EL (cell line): Measurements from ENCODE around the gene NPSR1.

Experiments
- DNase-seq: peaks from one replicate; pipeline ENCODE4 v3.0.0-alpha.2; 2016

NPSR1 gene

DNA sequence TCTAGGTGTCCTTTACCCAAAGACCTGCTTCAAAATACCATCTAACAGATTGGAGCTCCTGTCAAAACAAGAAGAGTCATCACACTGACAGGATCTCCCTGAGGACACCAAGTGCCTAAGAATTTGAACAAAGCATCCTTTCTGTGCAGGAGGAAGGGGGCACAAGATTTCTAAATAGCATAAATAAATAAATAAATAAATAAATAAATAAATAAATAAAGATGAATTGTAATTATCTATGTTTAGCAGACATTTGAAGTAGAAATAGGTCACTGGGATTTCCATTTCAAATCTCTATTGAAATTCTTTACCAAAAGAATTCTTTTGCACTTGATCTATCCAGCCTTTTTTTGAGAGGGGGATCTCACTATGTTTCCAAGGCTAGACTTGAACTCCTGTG lies 65.3 kb downstream of the NPSR1 start:
- no peak for DNase-seq

DNA sequence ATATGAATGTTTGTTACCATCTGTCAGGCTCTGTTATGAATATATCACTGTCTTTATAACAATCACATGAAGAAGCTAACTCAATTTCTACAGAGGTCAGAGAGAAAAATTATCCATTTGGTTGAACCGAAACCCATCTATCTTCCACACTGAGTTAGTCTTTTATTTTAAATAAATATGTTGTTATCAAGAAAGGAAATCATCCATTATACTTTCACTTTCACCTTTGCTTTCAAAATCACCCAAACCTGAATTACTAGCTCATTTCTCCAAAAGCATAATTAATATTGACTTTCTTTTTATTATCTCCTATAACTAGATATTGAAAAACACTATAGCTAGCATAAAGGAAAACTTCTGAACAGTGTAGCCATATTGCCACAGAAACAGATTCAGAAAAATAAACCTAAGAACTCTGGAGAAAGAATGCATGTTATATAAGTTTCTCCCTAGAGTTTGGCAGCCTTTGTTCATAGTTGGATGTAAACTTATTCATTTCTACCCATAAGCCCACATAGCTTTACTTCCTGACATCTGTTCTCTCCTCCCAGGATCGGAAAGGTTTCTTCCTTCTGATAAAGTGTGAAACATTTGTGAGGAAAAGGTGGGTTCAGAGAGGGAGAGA lies 66.0 kb downstream of the NPSR1 start:
- no peak for DNase-seq

DNA sequence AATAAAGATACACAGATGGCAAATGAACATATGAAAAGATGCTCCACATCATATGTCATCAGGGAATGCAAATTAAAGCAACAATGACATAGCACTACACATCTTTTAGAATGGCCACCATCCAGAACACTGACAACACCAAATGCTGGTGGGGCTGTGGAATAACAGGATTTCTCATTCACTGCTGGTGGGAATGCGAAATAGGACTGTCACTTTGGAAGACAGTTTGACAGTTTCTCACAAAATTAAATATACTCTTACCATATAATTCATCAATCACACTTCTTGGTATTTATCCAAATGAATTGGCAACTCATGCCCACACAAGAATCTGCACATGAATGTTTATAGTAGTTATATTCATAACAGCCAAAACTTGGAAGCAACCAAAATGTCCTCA lies 68.2 kb downstream of the NPSR1 start:
- no peak for DNase-seq

DNA sequence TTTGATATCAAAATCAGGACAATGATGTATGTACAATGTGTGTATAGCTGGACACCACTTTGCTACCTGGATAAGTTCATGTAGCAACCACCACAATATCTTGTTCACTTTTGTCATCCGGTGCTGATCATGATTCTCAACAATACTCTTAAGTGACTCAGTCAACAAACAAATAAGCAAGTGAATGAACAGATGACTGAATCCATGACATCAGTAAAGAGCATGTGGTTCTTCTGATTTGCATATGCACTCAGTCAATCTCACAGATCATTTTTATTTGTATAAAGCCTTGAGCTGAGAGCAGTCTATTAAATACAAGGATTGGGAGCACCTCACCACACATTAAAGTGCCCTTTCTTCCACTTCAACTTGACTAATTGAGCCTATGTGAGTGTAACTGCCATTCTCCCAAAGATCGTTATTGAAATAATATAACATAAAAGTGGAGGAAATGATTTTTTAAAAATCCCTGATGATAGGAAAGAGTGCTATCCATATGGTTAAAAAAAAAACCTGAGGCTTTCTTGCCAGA lies 69.5 kb downstream of the NPSR1 start:
- DNase-seq: no peak

DNA sequence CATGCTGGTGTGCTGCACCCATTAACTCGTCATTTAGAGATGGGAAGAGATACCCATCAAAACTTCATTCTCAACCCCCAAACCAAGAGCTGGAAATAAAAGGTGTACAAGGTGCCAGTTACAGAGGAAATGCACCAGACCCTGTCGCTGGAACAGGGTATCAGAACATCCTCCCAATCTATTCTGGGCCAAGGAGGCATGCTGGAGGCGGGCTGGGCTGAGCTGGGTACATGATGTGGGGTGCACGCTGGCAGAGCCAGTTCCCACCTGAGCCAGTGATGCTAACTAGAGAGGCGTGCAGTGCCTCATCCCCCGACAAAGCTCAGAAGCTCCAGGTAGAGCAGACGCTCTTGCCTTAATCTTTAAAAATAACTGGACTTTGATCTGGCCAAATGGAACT lies 70.1 kb downstream of the NPSR1 start:
- no peak for DNase-seq

DNA sequence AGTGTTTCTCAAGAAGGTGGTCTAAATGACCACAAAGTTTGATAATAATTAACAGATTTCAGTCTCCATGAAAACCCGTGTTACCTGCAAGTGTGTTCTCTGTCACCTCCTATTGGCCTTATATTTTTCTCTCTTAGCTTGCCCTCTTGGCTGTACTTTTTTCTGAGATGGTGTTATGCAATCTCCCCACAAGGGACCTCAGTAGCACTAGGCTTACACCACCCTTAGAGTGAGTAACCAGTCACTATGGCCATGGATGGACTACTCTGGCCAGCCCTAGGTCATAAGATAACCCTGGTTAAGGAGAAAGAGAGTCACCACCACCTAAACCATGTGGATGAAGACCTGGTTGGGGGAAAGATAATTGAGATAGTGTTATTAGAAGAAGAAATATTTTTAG lies 76.8 kb downstream of the NPSR1 start:
- DNase-seq: no peak

DNA sequence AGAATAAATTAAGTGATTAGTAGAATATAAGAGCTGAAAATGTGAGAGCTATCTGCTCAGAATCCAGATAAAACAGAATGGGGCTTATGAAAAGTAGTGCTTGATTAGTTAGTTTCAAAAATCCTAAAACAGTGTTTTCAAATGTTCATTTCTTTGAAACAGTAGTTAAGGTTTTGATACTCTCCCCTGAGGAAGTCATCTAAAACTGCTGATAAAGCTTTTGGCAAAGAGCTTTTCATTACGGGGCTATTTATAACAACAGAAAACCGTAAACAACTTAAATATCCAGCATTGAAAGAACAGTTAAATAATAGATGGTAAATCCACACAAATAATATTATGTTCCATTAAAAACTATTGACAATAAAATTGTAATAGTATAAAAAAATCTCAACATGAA lies 77.5 kb downstream of the NPSR1 start:
- DNase-seq: no peak

DNA sequence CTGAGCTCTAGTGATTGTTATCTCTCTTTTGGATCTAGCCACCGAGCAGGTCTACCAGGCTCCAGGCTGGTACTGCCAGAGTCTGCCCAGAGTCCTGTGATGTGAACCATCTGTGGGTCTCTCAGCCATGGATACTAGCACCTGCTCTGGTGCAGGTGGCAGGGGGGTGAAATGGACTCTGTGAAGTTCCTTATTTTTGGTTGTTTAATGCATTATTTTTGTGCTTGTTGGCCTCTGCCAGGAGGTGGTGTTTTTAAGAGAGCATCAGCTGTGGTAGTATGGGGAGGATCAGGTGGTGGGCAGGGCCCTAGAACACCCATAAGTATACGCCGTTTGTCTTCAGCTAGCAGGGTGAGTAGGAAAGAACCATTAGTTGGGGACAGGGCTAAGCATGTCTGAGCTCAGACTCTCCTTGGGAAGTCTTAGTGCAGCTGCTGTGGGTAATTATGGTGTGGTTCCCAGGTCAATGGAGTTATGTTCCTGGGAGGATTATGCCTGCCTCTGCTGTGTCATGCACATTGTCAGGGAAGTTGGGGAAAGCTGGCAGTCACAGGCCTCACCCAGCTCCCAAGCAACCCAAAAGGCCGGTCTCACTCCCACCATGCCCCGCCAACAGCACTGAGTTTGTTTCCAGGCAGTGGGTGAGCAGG lies 81.8 kb downstream of the NPSR1 start:
- DNase-seq: no peak

DNA sequence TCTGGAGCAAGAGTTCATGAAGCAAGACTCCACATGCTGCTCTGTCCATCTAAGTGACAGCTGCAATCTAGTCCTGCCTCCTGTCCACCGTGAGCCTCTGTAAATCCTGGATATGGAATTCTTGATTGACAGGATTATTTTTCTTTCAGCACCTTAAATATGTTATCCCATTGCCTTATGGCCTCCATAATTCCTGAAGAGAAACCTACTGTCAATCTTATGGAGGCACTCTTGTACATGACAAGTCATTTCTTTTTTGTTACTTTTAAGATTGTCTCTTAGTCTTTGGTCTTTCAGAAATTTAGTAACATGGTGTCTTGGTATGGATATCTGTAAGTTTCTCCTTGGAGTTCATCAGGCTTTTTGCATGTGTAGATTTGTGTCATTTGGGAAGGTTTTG lies 82.8 kb downstream of the NPSR1 start:
- no peak for DNase-seq

DNA sequence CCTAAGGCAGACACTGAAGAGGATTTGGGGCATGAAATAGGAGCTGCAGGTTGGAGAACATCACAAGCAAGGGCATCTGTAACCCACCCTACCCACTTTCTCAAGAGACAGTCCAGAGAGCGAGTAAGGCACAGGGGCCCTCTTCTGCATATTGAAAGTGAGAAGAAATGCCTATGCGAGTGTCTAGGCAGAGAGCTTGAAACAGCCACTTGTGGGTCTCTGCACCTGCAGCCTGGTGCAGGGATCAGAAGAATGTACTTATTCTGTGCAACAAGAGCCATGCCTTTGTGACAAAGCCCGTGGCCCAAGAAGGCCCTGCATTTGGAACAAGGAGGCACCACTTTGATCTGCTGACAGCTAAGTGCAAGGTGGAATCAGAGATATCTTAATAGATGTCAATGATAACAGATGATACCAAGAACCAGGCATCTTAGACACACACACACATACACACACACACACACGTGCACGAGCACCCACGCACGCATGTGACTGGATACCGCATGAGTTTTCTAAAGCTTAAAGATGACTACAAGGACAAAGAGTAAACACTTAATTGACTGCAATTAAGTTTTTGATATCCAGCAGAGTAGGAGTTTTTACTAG lies 89.3 kb downstream of the NPSR1 start:
- DNase-seq: no peak

DNA sequence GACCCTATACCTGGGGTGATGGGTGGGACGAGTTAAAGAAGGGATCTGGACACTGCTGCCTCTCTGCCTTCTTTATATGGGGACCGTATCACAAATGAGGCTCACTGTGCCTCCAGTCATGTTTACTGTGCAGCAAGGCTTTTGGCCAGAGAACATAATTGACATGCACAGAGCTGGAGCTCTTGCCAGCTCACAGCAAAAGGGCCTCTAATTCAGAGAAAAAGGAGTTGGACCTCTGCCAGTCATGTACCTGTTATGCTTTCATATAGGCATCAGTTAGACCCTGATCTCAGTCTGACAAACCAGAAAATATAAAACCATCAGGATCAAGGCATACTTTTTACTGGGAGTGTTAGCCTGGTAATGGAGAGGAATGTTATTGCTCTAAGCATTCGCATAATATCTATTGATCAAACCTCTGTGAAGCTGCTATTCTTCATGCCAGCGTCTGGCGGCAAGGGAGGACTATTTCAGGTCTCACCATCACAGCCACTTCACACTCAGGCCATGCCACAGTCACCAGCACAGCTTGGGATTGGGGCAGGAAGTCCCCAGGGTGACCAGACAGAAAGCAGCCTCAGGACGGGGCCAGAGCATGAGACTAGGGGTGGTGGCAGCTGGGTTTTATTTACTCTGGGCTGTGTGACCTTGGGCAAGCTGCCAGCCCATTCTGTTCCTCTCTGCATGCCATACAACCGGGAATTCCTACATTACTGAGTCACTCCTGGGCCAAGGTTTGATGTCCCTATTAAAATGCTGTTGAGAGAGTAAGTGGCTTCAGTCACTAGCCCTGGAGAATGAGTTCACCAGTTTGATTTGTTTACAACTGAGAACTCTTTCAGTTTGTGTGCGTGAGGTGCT lies 90.1 kb downstream of the NPSR1 start:
- DNase-seq: peak; percentile 92

DNA sequence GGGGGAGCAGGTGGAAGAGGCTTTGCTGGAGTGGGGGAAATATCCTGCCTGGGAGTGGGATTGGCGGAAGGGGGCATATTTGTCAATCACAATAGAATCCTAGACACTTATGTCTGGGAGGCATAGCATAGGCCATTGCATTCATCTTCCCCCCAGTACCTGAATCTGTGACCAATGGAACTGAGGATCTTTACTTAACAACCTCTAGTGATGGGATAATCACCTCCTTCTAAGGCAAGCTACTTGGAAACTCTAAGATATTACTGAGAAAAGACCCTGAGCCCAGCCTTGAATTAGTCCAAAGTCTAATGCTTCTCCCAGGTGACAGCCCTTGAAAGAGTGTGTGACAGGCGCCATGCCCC lies 90.7 kb downstream of the NPSR1 start:
- no peak for DNase-seq

DNA sequence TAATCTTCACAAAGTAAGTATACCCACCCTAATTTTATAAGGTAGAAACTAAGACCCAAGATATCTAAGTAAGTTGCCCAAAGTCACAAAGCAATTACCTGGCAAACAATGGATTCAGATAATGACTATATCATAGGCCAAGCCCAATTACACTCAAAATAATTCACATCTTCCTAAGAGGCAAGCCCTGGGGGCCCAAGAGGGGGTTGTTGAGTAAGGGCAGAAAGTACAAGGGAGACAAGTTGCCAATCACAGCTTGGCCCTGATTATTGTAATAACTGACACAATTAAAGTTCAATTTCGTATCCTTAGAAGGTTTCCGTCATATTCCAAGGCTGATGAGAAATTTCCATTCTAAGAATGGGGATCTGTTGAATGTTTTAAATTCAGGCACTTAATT lies 91.4 kb downstream of the NPSR1 start:
- DNase-seq: no peak

DNA sequence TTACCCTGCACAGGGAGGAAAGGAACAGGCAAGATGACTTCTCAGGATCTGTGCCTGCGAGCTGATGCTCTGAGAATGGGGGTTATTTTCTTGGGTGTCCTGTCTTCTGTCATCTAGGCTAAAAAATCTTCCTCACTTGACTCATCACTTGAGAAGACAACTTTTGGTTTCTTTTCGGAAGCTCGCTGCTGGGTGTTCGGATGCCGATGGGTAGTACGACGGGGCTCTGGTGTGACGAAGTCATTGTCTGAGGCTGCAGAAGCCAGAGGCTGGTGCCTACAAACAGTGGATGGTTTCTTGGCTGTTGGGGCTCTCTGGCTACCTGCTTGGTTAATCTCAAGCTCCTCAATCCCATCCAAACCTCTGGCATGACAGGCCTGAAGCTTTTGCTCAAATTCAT lies 92.2 kb downstream of the NPSR1 start:
- DNase-seq: no peak

DNA sequence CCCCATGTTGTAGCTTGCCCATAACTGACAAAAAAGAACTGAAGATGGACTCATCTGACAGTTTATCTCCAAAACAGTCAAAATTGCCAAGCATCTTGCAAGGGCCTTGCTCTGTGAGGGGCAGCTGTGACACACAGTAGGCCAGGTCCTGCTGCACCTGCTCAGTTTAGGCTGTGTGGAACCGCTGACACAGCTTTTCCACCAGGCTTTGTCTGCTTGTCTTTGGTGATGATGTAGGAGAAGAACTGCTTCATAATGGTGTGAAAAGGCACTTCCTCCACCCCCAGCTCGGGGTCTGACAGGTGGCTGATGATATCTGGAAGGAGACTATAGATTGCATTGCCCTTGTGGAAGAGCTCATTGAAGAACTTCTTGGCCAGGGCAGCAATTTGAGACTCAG lies 92.6 kb downstream of the NPSR1 start:
- DNase-seq: no peak

DNA sequence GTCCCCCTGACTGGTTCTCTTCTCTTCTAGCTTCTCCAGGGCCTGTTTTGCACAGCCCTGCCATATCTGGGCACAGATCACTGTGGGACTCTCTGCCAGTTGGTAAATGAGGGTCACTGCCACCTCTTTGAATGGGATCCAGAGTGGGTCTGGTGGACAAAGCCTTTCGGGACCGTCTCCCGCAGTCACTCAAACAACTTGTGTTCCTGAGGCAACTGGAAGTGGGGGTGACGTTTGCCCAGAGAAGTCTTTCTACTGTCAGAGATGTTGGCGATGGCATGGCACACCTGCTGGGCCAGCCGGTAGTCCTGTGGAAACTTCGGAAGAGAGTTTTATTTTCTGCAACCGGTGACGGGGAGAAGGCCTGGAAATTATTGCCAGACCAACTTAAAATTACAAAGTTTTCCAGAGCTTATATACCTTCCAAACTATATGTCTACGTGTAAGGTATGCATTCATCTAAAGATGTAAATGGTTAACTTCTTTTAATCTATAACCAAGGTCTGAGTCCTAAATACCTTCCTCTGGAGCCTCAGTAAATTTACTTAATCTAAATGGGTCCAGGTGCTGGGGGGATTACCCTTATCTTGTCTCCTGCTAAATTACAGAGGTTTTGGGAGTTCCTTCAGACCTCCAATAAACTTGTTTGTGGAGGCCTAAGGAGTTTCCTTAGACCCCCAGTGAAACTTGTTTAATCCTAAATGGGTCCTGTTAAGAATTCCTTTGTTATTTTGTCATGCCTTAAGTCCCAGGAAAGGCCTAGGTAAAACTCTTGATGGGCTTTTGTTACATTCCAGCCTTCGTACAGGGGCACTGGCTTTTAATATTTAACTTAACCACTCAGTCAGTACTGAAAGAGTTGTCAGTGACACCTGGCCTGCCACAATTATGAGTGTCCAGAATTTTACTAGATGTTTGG lies 94.0 kb downstream of the NPSR1 start:
- no peak for DNase-seq

DNA sequence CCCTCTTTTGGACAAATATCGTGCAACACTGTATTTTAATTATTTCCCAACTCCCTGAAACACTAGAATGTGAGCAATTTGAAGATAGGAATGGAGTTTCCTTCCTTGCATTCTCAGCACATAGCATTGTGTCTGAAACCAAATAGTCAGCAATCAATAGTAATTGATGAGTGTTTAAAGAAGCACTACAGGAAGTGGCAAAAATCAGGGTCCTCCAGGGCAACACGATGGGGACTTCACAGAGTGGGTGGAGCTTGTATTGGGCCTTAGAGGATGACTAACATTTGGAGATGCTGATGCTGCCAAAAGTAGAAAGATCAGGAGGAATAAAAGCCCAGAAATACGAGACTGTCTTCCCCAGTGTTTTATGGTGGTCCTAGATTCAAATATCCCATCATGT lies 94.9 kb downstream of the NPSR1 start:
- DNase-seq: no peak

DNA sequence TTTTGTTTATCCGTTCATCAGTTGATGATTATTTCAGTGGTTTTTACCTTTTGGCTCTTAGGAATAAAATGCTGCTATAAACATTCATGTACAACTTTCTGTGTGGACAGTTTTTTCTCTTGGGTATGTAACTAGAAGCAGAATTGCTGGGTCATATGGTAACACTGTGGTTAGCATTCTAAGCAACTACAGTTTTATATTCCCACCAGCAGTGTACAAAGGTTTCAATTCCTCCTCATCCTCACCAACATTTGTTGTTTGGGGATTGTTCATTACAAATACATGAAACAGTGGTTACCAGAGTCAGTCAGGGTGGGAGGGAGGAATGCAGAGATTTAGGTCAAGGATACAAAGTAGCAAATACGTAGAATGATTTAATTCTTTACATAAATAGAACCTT lies 97.0 kb downstream of the NPSR1 start:
- DNase-seq: no peak

DNA sequence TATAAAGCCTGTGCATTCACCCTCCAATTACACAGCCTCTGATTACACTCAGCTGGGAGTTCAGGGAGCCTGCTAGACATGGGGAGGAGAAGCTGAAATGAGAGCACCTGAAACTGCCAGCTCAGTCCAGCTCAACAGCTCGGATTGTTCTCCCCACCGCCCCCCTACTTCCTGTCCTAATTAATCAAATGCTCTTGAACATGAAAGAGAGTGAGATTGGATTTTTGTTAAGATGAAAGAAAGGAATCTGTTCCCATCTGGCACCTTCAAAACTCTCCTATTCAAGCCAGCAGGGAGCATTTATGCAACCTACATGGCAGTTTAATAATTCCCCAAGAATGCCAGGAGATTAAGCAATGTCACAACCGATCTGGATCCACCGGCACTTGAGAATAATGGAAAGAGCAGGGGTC lies 98.0 kb downstream of the NPSR1 start:
- no peak for DNase-seq

DNA sequence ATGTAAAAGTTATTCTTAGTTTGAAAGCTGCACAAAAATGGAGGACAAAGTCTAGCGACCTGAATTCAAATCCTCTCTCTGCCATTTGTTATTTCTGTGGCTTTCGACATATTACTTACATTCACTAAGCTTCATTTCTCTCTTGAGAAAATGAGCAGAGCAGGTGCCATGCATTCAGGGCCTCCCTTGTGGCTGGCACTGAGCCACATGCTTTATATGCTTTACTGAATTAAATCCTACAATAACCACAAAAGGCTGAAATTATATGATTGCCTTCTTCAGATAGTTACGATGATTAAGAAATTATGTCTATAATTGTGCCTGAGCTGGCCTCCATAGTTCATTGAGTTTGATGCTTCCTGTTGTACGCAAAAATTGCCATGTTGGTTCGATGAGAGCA lies 98.7 kb downstream of the NPSR1 start:
- DNase-seq: no peak

DNA sequence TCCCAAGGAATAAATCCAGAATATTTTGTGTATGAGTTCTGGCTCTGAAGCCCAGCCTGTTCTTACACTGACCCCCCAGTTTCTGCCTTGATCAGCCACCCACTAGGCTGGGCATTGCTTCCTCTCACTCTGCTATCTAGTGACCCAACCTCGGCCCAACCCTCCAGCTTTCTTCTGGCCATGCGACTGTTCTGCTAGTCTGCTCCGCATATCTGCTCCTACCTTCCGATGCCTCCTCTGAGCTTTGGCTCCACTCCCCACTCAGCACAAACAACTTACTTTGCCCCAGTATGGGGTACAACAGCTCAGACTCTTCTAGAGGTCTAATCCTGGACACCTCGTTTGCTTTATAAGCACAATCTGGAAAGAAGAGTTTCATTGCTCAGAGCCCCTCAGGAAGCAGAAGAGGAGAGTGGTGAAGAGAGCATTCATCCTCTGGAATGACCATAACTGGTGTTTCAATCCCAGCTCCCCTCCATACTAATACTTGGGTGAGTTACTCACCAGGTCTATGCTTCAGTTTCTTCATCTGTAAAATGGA lies 99.6 kb downstream of the NPSR1 start:
- no peak for DNase-seq

DNA sequence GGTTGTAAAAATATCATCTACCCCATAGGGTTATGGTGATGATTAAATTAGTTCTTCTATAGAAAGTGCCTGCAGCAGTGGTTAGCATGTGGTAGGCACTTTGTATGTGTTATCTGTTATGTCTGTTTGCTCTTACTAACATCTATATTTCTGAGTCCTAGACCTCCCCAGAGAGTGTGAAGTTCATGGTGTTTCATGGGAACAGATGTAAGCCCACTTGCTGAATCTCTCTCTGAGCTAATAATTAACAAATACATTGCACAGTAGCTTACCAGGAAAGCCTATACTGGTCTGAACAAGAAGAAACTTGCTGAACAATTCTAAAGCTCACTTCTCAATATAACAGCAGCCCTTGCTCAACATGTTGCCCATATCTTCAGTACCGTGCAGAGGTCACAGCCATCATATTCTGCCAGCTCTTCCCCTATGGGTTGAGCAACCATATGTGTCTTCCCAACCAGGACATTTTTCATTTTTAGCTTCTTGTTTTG lies 100.1 kb downstream of the NPSR1 start:
- DNase-seq: no peak
